Fibroblast of the aortic adventitia (primary cell): ENCODE data around the gene ZNRF1. TPM values are rescaled to one million over a fixed set of nuclear protein-coding genes. Genes with fewer than 3 reads are reported as not detected.
"Not testable (repeated sequence)": the region's sequence is repeated elsewhere in the genome, so short reads cannot be mapped to it uniquely, and the experiment has no call there.

Source experiments
- DNase-seq: peaks from one replicate; pipeline ENCODE4 v3.0.0-alpha.2; 2010; ENCODE audit warnings: low read depth
- H3K4me3 ChIP-seq: 2 replicates; pipeline ENCODE4 v1.5.1; 2011; ENCODE audit warnings: low read depth, mild to moderate bottlenecking, control low read depth, low read length, moderate library complexity
- total RNA-seq: library from RNA; depleted of rRNA; stranded (reverse); fragments of >200 nt; gene quantifications from 2 replicates; pipeline ENCODE4 v1.2.3, GENCODE V29; 2012; ENCODE audit warnings: low replicate concordance
- TF ChIP-seq, protein P1 (sequence below): IDR thresholded peaks from 2 replicates; pipeline ENCODE4 v1.5.1; 2011; ENCODE audit warnings: mild to moderate bottlenecking, low read length, control low read depth, inconsistent platforms; ENCODE audit not compliant: insufficient read depth

The ZNRF1 gene
- total RNA-seq, 1 donor = 14.5 TPM

DNA sequence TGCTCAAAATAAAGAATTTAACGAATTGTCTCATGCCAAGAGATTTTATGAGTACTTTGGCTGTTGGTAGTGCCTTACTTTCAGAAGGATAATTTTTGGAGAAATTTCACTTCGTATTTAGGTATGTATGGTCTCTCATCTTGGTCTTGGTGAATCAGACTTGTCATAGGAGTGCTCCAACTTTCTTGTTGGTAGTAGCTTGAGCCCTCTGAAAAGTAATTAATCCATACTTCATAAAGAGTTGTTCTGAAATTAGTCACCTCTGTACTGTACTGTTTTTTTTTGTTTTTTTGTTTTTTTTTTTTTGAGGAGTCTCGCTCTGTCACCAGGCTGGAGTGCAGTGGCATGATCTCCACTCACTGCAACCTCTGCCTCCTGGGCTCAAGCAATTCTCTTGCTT lies 11.6 kb downstream of the ZNRF1 start:
- H3K4me3 ChIP-seq = no peak overlapping the region
- DNase-seq = no peak
- TF ChIP-seq, protein P1, sequence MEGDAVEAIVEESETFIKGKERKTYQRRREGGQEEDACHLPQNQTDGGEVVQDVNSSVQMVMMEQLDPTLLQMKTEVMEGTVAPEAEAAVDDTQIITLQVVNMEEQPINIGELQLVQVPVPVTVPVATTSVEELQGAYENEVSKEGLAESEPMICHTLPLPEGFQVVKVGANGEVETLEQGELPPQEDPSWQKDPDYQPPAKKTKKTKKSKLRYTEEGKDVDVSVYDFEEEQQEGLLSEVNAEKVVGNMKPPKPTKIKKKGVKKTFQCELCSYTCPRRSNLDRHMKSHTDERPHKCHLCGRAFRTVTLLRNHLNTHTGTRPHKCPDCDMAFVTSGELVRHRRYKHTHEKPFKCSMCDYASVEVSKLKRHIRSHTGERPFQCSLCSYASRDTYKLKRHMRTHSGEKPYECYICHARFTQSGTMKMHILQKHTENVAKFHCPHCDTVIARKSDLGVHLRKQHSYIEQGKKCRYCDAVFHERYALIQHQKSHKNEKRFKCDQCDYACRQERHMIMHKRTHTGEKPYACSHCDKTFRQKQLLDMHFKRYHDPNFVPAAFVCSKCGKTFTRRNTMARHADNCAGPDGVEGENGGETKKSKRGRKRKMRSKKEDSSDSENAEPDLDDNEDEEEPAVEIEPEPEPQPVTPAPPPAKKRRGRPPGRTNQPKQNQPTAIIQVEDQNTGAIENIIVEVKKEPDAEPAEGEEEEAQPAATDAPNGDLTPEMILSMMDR = no peak

DNA sequence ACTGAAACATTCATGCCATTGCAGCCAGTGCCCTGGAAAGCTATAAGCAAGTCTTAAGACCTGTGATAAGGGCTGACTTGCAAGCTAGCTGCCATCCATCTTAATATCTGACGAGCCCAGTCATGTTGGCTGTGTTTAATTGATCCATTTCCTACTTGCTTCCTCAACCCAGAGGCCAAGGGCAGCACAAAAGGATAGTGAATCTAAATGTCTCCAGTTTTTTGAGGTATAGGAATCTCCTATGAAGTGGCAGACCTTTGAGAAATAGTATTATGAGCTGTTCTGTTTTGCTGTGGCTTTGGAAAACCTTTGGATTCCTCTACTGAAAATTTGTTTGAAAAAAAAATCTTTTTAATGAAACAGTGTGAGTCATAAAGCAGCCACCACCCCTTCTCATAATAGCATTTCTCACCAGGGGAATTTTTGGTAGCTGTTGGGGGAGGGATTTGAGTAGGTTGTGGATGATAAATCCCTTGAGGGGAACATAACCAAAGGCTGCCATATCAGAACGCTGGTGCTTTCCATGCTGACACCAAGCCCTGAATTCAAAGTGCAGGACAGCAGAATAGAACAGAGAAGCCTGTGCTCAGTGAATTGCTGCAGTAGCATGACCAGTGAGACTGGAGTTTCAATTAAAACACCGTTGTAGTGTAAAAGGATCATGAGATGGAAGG lies 12.9 kb downstream of the ZNRF1 start:
- DNase-seq = peak; percentile 94
- peak overlapping the region; percentile 22 for H3K4me3 ChIP-seq
- TF ChIP-seq, protein P1 = no peak

DNA sequence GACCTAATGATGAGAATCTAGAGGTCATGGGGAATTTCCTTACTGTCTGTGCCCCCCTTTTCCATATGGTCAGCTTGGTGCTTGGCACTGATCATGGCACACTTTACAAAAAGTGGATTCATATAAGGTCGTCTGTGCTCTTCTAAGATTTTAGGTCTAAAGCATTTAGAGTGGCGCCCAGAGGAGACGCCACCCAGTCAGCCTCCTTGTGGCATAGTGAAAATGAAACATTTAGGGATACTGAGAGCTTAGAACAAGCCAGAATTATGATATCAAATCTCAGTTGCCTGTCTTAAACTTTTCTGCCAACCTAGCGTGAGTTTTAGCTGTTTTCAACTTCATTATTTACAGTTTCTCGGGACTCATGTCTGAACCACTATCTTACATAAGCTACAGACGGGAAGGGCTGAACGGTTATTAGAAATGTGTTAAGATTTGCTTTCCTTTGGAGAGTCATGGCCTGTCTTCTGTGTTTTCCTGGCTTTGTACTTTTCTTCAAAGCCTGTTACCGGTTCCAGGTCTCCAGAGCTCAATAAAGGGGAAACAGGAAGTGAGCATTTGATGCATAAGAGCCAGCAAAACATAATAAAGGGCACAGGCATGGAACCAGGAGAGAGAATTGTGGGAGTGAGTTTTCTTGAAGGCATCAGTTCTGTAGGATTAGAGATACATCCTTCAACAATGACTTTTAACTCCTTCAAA lies 13.7 kb downstream of the ZNRF1 start:
- H3K4me3 ChIP-seq = peak overlapping the region; percentile 2

DNA sequence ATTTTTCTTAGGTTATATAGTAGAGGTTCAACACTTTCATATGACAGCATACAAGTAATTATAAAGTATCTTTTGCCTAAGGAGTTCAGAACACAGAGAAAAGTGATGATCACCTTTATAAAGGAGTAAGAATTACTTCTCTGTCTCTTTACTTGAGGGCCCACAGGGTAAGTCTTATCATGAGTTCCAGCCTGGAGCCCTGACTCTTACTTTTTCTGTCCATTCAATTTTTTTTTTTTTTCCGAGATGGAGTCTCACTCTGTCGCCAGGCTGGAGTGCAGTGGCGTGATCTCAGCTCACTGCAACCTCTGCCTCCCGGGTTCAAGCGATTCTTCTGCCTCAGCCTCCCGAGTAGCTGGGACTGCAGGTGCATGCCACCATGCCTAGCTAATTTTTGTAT lies 14.3 kb downstream of the ZNRF1 start:
- not testable (repeated sequence) for DNase-seq, H3K4me3 ChIP-seq

More for the DNA sequence above, 13.7 kb downstream of the ZNRF1 start:
- TF ChIP-seq, protein P1 = no peak
- DNase-seq = peak; percentile 28

DNA sequence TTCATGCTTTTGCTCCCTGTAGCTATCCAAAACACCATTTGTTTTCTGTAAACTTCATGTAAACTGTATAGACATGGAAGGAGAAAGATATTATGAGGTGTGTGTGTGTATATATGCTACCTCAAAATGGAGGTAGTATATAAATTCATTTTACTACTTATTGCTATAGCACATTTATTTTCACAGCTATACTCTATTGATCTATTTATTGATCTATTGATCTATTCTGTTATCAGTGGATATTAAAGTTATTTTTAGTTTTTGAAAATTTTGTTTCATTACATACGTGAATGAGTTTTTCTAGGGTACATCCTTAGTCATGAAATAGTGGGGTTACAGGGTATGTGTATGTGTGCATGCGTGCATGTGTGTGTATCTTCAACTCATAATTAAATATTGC lies 15.5 kb downstream of the ZNRF1 start:
- no peak for DNase-seq
- TF ChIP-seq, protein P1 = no peak
- no peak overlapping the region for H3K4me3 ChIP-seq

DNA sequence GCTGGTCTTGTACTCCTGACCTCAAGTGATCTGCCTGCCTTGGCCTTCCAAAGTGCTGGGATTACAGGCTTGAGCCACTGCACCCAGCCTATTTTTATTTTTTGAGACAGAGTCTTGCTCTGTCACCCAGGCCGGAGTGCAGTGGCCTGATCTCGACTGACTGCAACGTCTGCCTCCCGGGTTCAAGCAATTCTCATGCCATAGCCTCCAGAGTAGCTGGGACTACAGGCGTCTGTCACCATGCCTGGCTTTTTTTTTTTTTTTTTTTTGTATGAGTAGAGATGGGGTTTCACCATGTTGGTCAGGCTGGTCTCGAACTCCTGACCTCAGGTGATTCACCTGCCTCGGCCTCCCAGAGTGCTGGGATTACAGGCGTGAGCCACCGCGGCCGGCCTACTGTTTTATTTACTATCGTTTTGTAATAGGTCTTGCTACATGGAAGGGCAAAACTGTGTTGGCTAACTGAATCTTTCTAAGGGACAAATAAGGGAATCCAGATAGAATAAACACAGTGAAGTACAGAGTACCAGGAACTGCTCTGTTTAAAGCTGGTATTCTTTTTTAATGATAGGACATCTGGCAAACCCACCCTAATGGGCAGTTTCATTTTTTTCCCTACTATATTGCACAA lies 17.7 kb downstream of the ZNRF1 start:
- H3K4me3 ChIP-seq, DNase-seq: not testable (repeated sequence)

DNA sequence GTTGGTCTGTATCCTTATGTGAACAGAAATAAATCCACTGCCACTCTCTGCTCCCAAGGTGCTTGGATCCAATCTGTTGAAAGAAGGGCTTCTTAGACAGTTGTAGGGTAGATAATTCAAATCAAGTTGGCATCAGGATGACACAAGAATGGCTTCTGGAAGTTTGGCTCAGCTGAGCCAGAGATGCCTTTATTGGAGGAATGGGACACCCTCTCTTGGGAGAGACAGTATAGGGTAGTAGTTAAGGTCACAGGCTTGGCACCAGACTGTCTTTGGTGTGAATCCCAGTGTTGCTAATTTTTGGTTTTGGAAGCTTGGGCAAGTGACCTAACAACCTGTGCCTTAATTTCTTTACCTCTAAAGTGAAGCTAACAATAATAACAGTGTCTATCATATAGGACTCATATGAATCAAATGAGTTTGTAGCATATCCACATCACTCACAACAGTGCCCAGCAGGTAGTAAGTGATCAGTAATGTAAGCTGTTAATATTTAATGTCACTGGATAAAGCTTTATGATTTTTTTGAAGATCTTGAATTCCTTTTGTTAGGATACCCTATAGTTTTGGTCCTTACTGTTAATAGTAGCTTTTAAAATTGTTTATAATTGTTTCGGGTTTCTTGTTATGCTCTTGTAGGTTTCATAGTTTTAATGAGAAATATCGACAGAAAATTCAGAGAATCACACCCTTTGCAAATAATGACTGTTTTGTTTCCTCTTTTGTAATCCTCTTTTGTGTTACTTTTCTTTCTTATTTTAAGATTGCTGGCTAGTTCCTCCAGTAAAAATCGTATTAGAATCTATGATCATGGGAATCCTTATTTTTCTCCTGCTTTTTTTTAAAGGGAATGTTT lies 19.1 kb downstream of the ZNRF1 start:
- no peak for DNase-seq
- no peak overlapping the region for H3K4me3 ChIP-seq
- TF ChIP-seq, protein P1 = no peak
